Ishikawa (cell line): ENCODE measurements around the gene ABCG1.

ENCODE experiments used
- CEBPB ChIP-seq: IDR thresholded peaks from 2 replicates; pipeline ENCODE4 v1.6.1; 2012
- CREB1 ChIP-seq: IDR thresholded peaks from 2 replicates; pipeline ENCODE4 v1.6.1; 2012; ENCODE audit warnings: low read depth
- EGR1 ChIP-seq: IDR thresholded peaks from 2 replicates; pipeline ENCODE4 v1.6.1; 2012
- EP300 ChIP-seq: IDR thresholded peaks from 2 replicates; pipeline ENCODE4 v1.6.1; 2012; ENCODE audit warnings: borderline replicate concordance
- FOXM1 ChIP-seq: IDR thresholded peaks from 2 replicates; pipeline ENCODE4 v1.6.1; 2012; ENCODE audit warnings: low read depth, borderline replicate concordance
- MAX ChIP-seq: IDR thresholded peaks from 2 replicates; pipeline ENCODE4 v1.6.1; 2012
- NFIC ChIP-seq: IDR thresholded peaks from 2 replicates; pipeline ENCODE4 v1.6.1; 2012
- RAD21 ChIP-seq: IDR thresholded peaks from 2 replicates; pipeline ENCODE4 v1.6.1; 2012; ENCODE audit warnings: low read depth
- REST ChIP-seq: IDR thresholded peaks from 2 replicates; pipeline ENCODE4 v1.6.1; 2012; ENCODE audit warnings: low read depth, mild to moderate bottlenecking
- TAF1 ChIP-seq: IDR thresholded peaks from 2 replicates; pipeline ENCODE4 v1.6.1; 2012; ENCODE audit warnings: low read depth, mild to moderate bottlenecking
- TCF12 ChIP-seq: IDR thresholded peaks from 2 replicates; pipeline ENCODE4 v1.6.1; 2012; ENCODE audit warnings: low read depth
- TEAD4 ChIP-seq: IDR thresholded peaks from 2 replicates; pipeline ENCODE4 v1.6.1; 2012
- USF1 ChIP-seq: IDR thresholded peaks from 2 replicates; pipeline ENCODE4 v1.6.1; 2012
- YY1 ChIP-seq: IDR thresholded peaks from 2 replicates; pipeline ENCODE4 v1.6.1; 2012; ENCODE audit warnings: low read depth

- TF ChIP-seq NFIC: no peak
- no peak for TF ChIP-seq TAF1
- no peak for TF ChIP-seq USF1
- no peak for TF ChIP-seq EP300
- TF ChIP-seq CEBPB: no peak
- no peak for TF ChIP-seq REST
- no peak for TF ChIP-seq CREB1
- TF ChIP-seq YY1: no peak
- TF ChIP-seq RAD21: no peak
- TF ChIP-seq FOXM1: no peak
- no peak for TF ChIP-seq EGR1
- TF ChIP-seq MAX: no peak
- TF ChIP-seq TCF12: no peak
- no peak for TF ChIP-seq TEAD4
Measured at GRCh38 chr21:42317826-42318746, 99.1 kb downstream of the ABCG1 start.
